HL-60 (cell line): Measurements from ENCODE around the gene CHD2.

Source experiments
- DNase-seq, 2 experiments: peaks; one replicate each; pipeline ENCODE4 v3.0.0-alpha.2; 2010 to 2020; ENCODE audit warnings: low read depth in 1 of 2, low spot score in 1 of 2
- H3K27ac ChIP-seq: fragments of 250-450 bp; sonication (Bioruptor Pico); replicated peaks from 2 replicates; pipeline ENCODE4 v1.5.1; 2020; ENCODE audit warnings: mild to moderate bottlenecking, moderate library complexity
- H3K27me3 ChIP-seq: fragments of 250-450 bp; sonication (Bioruptor Pico); 2 replicates; pipeline ENCODE4 v1.5.1; 2021; ENCODE audit warnings: mild to moderate bottlenecking, moderate library complexity; ENCODE audit not compliant: insufficient read depth, poor library complexity, severe bottlenecking
- H3K4me3 ChIP-seq: replicated peaks from 2 replicates; pipeline ENCODE4 v1.5.1; 2011; ENCODE audit warnings: mild to moderate bottlenecking, control low read depth, low read length; ENCODE audit not compliant: insufficient read depth
- GABPA ChIP-seq: IDR thresholded peaks from 2 replicates; pipeline ENCODE4 v1.6.1; 2012; ENCODE audit warnings: low read depth
- POLR2AphosphoS5 ChIP-seq: IDR thresholded peaks from 2 replicates; pipeline ENCODE4 v1.6.1; 2012; ENCODE audit warnings: low read depth
- SPI1 ChIP-seq: IDR thresholded peaks from 2 replicates; pipeline ENCODE4 v1.6.1; 2012; ENCODE audit warnings: low read depth, mild to moderate bottlenecking, borderline replicate concordance
- TF ChIP-seq, protein P1 (sequence below): IDR thresholded peaks from one replicate; pipeline ENCODE4 v1.5.1; 2011; ENCODE audit warnings: low read length, control low read depth, inconsistent platforms; ENCODE audit not compliant: insufficient read depth
- TF ChIP-seq, protein P2 (sequence below): IDR thresholded peaks from 2 replicates; pipeline ENCODE4 v1.6.1; 2012; ENCODE audit warnings: low read depth; ENCODE audit not compliant: insufficient replicate concordance

The CHD2 gene

DNA sequence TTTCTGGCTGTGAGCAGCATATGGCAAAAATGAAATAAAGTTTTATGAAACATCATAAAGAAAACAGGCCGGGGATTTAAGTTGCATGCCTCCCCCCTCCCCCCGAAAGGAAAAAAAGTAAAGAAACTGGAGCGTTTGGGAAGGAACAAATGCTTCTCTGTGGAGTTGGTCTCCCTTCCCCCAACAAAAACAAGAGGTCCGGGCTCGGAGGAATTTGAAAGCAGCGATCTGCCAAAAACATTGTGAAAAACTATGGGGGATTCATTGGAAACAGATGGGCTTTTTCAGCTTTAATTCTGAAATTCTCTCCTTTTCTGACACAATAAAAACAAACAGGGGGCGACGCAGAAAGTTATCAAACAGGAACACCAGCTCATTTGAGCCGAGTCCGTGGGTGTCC, 171.9 kb downstream of the CHD2 start:
- no peak for DNase-seq
- Histone ChIP-seq H3K4me3 (no peak overlapping the region), H3K27me3 (peaks cover 46% of the 10 kb centered on the region), H3K27ac (no peak overlapping the region)
- TF ChIP-seq, protein P1, sequence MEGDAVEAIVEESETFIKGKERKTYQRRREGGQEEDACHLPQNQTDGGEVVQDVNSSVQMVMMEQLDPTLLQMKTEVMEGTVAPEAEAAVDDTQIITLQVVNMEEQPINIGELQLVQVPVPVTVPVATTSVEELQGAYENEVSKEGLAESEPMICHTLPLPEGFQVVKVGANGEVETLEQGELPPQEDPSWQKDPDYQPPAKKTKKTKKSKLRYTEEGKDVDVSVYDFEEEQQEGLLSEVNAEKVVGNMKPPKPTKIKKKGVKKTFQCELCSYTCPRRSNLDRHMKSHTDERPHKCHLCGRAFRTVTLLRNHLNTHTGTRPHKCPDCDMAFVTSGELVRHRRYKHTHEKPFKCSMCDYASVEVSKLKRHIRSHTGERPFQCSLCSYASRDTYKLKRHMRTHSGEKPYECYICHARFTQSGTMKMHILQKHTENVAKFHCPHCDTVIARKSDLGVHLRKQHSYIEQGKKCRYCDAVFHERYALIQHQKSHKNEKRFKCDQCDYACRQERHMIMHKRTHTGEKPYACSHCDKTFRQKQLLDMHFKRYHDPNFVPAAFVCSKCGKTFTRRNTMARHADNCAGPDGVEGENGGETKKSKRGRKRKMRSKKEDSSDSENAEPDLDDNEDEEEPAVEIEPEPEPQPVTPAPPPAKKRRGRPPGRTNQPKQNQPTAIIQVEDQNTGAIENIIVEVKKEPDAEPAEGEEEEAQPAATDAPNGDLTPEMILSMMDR = no peak
- TF ChIP-seq SPI1 (no peak), GABPA (no peak)

DNA sequence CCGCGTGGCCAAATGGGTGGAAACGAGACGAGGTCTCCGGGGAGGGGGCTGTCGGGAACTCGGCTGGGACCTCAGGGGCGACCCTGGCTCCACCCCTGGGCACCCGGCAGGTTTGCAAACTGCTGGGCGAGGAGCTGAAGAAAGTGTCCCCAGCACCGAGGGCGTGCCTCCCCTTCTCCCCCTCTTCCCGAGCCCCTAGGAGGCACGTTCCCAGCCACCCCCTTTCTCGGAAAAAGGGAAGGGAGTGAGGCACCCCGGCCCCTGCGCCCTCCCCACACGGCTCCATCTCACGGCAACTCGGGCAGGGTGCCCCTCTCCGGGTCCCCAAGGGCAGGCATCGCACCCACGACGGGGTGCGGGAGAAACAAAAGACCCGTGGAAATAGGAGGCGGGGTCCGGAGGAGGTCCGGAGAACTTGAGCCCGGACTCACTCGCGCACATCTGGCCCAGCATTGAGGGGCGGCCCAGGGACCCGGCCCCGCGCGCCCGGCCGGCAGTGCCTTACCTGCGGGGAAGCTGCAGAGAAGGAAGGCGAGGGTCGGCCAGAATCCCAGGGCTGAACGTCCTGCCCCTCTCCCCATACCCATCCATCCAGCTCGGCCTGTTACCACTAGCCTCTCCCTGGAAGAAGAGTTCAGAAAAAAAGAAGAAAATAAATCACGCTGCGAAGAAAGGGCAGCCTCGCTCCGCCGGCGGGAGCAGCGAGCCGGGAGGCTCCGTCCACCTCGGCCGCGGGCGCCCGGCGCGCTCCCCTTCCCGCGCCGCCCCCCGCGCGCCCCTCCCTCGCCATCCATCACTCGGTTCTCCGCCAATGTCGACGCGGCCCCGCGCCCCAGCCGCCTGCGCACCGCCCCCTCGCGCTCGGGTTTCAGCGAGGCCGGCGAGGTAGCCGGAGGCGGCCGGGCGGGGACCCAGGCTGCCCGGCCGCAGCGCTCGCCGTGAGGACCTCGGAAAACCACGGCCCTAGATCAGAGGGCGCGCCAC, 172.6 kb downstream of the CHD2 start:
- Histone ChIP-seq H3K27ac (no peak overlapping the region), H3K4me3 (no peak overlapping the region), H3K27me3 (peaks cover 45% of the 10 kb centered on the region)
- TF ChIP-seq POLR2AphosphoS5 = no peak
- TF ChIP-seq, protein P1 = no peak
- no peak for TF ChIP-seq SPI1
- no peak for TF ChIP-seq GABPA
- TF ChIP-seq, protein P2, sequence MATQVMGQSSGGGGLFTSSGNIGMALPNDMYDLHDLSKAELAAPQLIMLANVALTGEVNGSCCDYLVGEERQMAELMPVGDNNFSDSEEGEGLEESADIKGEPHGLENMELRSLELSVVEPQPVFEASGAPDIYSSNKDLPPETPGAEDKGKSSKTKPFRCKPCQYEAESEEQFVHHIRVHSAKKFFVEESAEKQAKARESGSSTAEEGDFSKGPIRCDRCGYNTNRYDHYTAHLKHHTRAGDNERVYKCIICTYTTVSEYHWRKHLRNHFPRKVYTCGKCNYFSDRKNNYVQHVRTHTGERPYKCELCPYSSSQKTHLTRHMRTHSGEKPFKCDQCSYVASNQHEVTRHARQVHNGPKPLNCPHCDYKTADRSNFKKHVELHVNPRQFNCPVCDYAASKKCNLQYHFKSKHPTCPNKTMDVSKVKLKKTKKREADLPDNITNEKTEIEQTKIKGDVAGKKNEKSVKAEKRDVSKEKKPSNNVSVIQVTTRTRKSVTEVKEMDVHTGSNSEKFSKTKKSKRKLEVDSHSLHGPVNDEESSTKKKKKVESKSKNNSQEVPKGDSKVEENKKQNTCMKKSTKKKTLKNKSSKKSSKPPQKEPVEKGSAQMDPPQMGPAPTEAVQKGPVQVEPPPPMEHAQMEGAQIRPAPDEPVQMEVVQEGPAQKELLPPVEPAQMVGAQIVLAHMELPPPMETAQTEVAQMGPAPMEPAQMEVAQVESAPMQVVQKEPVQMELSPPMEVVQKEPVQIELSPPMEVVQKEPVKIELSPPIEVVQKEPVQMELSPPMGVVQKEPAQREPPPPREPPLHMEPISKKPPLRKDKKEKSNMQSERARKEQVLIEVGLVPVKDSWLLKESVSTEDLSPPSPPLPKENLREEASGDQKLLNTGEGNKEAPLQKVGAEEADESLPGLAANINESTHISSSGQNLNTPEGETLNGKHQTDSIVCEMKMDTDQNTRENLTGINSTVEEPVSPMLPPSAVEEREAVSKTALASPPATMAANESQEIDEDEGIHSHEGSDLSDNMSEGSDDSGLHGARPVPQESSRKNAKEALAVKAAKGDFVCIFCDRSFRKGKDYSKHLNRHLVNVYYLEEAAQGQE = no peak
- no peak for DNase-seq

DNA sequence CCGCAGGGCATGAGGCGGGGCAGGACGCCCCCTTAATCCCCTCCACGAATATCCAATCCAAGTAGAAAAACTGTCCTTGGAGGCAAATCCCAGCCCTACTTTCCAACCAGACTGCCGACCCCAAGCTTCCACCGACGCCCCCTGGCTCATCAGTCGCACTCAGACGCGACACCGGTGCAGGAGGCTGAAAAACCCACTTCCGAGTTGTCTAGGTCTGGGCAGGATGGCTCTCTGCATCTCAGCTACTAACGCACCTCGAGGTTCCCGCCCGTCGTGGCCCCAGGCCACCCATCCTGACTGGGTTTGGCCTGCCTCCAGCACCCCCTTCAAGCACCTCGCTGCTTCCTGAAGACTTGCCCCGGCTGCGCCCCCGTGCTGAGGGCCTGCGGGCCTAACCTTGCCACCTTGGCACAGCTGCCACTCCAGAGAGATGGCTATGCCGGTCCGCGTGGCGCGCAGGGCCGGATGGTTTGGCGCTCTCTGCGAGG, 173.4 kb downstream of the CHD2 start:
- TF ChIP-seq SPI1 (no peak), POLR2AphosphoS5 (no peak), GABPA (no peak)
- TF ChIP-seq, protein P2 = no peak
- TF ChIP-seq, protein P1 = no peak
- Histone ChIP-seq H3K27ac (no peak overlapping the region), H3K4me3 (no peak overlapping the region), H3K27me3 (peaks cover 48% of the 10 kb centered on the region)
- no peak for DNase-seq
